AG04450 (cell line): ENCODE measurements around the gene RAD54L. TPM values are rescaled to one million over a fixed set of nuclear protein-coding genes. Genes with fewer than 3 reads are reported as not detected.
"Not testable (repeated sequence)": the region's sequence is repeated elsewhere in the genome, so short reads cannot be mapped to it uniquely, and the experiment has no call there.

Source experiments
- CTCF ChIA-PET: fragments of 300-600, 350-600 bp; formaldehyde crosslinking; extraction: SDS; loops from one replicate; lab custom pipeline; 2022; ENCODE audit warnings: antibody characterized with exemption, inconsistent platforms; lab: Charles Lee
- POLR2A ChIA-PET: fragments of 350-600 bp; formaldehyde crosslinking; extraction: SDS; loops from one replicate; lab custom pipeline; 2021; ENCODE audit warnings: antibody characterized with exemption, inconsistent platforms; lab: Yijun Ruan, JAX
- DNase-seq: peaks from one replicate; pipeline ENCODE4 v3.0.0-alpha.2; 2011; ENCODE audit warnings: low read depth, low spot score
- H3K27ac ChIP-seq: one replicate; pipeline ENCODE4 v1.5.1; 2012; ENCODE audit warnings: low read depth, low read length, control low read depth
- H3K27me3 ChIP-seq: one replicate; pipeline ENCODE4 v1.6.0; 2012; ENCODE audit warnings: low read length; ENCODE audit not compliant: control insufficient read depth, insufficient read depth
- H3K4me3 ChIP-seq: 2 replicates; pipeline ENCODE4 v1.5.1; 2011; ENCODE audit warnings: mild to moderate bottlenecking, low read depth, low read length, control low read depth
- H3K9me3 ChIP-seq: 2 replicates; pipeline ENCODE4 v1.5.1; 2012; ENCODE audit warnings: low read length; ENCODE audit not compliant: control insufficient read depth, insufficient read depth
- CTCF ChIP-seq: IDR thresholded peaks from 2 replicates; pipeline ENCODE4 v1.5.1; 2011; ENCODE audit warnings: low read depth, low read length, control low read depth, inconsistent platforms
- polyA plus RNA-seq: library from polyadenylated mRNA; depleted of rRNA; stranded (reverse); fragments of >200 nt; gene quantifications from 2 replicates; pipeline ENCODE4 v1.2.3, GENCODE V29; 2011

Gene RAD54L
- polyA plus RNA-seq, 1 experiment = 1.9 TPM

GRCh38 chr1:46309401-46310159 is 62.0 kb downstream of the RAD54L start:
- ChIA-PET CTCF (interaction anchor here (3.4 kb wide), 1 partner anchor 38 kb away, joined by 12 read pairs; no protein-coding TSS in a partner anchor), POLR2A (interaction anchor here (0.6 kb wide), 1 partner anchor 44 kb away, joined by 3 read pairs; no protein-coding TSS in a partner anchor)
- Histone ChIP-seq H3K9me3 (no peaks in the 10 kb centered on the region; the same call in 1 of the 2 replicates), H3K4me3 (no peak overlapping the region), H3K27ac (no peak overlapping the region), H3K27me3 (no peaks in the 10 kb centered on the region)
- no peak for DNase-seq
- no peak for TF ChIP-seq CTCF

GRCh38 chr1:46310321-46310720 is 62.8 kb downstream of the RAD54L start:
- no peak for DNase-seq
- ChIA-PET CTCF (interaction anchor here (0.7 kb wide), 1 partner anchor 24 kb away, joined by 3 read pairs; no protein-coding TSS in a partner anchor), POLR2A (no interaction called here)

GRCh38 chr1:46315669-46316403 is 68.3 kb downstream of the RAD54L start:
- H3K27me3 ChIP-seq = no peaks in the 10 kb centered on the region
- H3K27ac ChIP-seq = no peak overlapping the region
- no peaks in the 10 kb centered on the region; the same call in 1 of the 2 replicates for H3K9me3 ChIP-seq
- TF ChIP-seq CTCF = no peak
- H3K4me3 ChIP-seq = no peak overlapping the region
- ChIA-PET POLR2A (no interaction called here), CTCF (interaction anchor here (1.3 kb wide), 1 partner anchor 32 kb away, joined by 9 read pairs; no protein-coding TSS in a partner anchor)
- no peak for DNase-seq

More at GRCh38 chr1:46310321-46310720, 62.8 kb downstream of the RAD54L start:
- TF ChIP-seq CTCF = no peak
- Histone ChIP-seq H3K27me3 (no peaks in the 10 kb centered on the region), H3K9me3 (no peaks in the 10 kb centered on the region; the same call in 1 of the 2 replicates), H3K4me3 (no peak overlapping the region), H3K27ac (no peak overlapping the region)

- H3K27me3 ChIP-seq = no peaks in the 10 kb centered on the region
- no peak overlapping the region for H3K4me3 ChIP-seq
- ChIA-PET POLR2A (interaction anchor here (0.6 kb wide), 1 partner anchor 82 kb away, joined by 5 read pairs; no protein-coding TSS in a partner anchor), CTCF (interaction anchor here (0.6 to 1.3 kb wide), 3 partner anchors 16 to 89 kb away, joined by 3 to 13 read pairs (median 9); no protein-coding TSS in a partner anchor)
- H3K9me3 ChIP-seq = no peaks in the 10 kb centered on the region; the same call in 1 of the 2 replicates
- DNase-seq = no peak
- no peak for TF ChIP-seq CTCF
- no peak overlapping the region for H3K27ac ChIP-seq
Measured at GRCh38 chr1:46317323-46317722, 69.8 kb downstream of the RAD54L start.

- CTCF ChIA-PET, H3K9me3 ChIP-seq: not testable (repeated sequence)
Measured at GRCh38 chr1:46319301-46319700, 71.7 kb downstream of the RAD54L start.

GRCh38 chr1:46319960-46320914 is 72.7 kb downstream of the RAD54L start:
- H3K4me3 ChIP-seq, H3K27ac ChIP-seq, POLR2A ChIA-PET, CTCF ChIA-PET, H3K27me3 ChIP-seq, H3K9me3 ChIP-seq, DNase-seq: not testable (repeated sequence)

More at GRCh38 chr1:46319301-46319700, 71.7 kb downstream of the RAD54L start:
- DNase-seq, POLR2A ChIA-PET, H3K27me3 ChIP-seq, H3K4me3 ChIP-seq, H3K27ac ChIP-seq: not testable (repeated sequence)

GRCh38 chr1:46322191-46322590 is 74.6 kb downstream of the RAD54L start:
- H3K9me3 ChIP-seq, DNase-seq, H3K27me3 ChIP-seq, POLR2A ChIA-PET, H3K4me3 ChIP-seq, H3K27ac ChIP-seq: not testable (repeated sequence)
- CTCF ChIA-PET = interaction anchor here (0.8 kb wide), 1 partner anchor 99 kb away, joined by 3 read pairs; no protein-coding TSS in a partner anchor
